MV-4-11 (cell line): ENCODE data around the gene IL5.

Experiments
- DNase-seq: peaks from one replicate; lab custom pipeline; 2025; lab: John Stamatoyannopoulos, UW

The IL5 gene

DNA sequence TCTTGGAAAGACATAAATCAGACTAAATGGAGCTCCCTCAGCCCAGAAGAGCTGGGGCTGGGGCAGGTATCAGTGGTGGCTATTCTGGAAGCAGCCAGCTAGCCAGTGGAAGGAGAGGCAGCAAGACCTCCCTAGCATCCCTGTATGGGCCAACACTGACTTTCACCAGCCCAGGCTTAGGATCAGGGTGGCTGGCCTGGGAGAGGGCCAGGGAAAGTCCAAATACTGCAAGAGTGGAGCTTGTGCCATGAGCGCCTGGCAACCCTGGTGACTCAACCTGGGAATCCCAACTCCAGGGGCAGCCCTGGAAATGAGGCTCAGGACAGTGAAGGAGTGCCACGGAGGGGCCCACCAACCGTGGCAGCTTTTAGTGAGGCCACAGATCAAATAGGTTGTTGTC is 45.2 kb downstream of the IL5 start:
- no peak for DNase-seq

DNA sequence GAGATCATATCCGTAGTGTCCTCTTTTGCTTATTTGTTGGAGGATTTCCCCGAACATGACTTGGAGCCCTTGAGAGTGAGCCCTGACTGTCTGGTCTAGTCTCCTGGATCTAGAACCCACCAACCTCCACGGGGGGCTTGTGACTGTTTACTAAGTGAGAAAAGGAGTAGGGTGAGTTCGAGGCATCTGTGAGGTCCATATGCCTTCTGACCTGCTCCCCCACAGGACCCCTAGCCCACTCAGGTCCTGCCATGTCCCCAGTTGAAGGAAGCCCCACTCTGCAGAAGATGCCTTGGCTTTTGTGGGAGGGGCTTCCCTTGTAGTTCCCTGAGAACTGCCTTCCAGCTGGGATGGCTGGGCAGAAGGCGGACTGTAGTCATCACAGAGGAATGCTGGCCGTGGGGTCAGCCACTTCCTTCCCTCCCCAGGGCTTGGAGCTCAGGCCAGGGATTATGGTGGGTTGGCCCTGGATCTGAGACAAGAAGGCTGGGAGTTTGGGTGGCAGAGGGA is 45.8 kb downstream of the IL5 start:
- no peak for DNase-seq

DNA sequence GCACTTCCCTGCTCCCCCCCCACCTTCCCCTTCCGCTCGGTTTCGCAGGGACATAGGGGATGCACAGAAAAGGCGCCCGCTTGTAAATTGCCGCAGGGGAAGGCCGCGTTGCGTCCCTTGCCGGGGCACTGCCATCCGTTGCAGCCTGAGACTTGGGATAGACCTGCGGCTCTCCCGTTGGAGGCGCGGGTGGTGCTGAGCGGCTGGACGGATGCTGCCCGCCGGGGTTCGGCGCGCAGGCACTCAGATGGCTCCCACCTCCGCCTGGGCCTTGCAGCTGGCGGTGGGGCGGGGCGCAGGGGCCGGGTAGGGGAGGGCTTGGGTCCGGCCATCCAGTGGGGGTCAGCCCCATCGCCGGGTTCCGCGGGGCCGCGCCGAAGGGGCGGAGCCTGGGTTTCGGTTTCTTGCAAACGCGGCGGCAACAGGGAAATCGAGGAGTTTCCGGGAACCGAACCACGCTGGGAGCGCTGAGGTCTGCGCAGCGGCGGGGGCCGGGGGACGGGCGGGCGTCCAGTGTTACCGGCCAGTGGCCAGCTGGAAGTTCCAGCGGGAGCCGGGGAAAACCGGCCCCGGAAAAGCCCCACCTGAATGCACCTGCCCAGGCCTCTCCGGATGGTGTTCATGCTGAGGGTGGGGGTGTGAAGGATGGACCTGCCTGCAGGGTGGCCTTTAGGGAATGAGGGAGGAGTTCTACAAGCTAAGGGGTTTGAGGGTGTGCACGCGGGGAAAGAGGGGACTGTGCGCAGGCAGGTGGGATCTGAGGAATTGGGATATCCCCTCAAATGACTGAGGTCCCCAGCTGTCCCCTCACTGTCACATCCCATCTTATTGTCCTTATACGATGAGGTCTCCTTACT is 46.5 kb downstream of the IL5 start:
- DNase-seq, result peak; percentile 73

DNA sequence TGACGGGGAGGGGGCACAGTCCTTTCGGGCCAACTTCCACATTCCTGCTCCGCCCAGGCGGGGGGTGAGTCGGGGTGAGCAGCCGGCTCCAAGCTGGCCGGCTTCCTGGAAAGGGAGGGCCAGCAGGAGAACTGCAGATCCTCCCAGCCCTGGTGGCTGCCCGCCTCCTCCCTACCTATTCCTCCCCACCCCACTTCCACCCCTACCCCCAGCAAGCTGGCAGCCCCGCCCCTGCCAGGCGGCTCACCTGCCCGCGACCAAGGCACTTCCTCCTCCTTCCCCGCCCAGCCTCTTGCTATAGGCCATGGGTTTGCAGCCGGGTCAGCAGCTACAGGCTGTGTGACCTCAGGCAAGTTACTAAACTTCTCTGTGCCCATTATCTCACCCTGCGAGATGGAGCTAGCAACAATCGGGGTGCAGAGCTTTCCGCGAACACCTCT is 47.1 kb downstream of the IL5 start:
- DNase-seq, result peak; percentile 82

DNA sequence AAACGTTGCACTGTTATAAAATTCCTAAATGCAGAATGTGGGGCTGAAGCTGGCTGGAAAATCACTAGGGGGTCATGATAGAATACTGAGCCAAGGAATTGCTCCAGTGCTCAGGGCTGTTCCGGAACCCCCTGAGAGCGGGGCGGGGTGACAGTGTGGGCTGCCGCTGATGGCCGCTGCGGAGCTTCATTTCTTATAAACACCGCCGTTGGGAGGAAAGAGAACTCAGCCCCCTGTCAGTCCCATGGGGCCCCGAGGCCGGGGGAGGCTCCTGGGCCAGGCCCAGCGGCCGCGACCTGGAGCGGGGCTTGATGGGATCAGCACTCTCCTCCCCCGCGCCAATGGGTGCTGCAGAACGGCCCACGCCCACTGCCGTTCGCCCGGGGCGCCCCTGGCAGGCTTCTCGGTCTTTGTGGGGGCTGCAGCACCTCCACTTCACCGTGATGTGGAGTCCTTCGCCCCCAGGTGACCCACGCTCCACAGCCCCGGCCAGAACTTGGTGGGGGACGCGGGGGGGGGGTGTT is 47.6 kb downstream of the IL5 start:
- peak; percentile 80 for DNase-seq

DNA sequence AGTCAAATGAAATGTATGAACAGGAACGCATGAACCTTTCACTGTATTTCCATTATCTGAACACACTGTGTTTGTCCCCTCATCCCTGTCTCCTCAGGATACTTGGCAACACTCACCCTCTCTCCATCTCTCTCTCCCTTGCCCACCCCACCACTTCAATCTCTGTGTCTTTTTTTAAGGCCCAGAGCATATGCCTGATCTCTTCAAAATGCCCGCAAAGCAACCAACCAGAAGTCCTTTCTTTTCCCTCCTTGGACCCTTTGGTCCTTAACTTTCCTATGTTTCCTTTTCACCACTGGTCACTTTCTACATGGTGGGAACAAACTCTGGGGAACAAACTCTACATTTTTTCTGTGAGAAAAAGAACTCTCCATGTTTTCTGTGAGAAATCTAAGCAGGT is 49.5 kb downstream of the IL5 start:
- no peak for DNase-seq

DNA sequence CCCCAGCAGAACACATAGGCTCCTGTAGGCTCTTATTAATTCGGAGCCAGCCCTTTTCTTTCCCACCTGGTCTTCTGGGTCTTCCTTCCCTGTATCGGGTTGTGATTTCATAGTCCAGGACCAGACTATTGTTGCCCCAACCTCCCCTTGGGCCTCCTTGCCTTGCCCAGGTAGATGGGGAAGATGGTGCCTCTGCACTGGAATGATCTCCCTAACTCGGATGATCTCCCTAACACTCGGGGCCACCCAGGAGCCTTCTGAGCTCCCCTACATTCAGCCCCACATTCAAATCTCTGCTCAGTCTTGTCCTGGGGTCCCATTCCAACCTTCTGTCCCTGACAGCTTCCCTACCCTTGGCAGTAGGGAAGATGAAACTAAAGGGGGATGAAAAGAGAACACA is 50.1 kb downstream of the IL5 start:
- no peak for DNase-seq

DNA sequence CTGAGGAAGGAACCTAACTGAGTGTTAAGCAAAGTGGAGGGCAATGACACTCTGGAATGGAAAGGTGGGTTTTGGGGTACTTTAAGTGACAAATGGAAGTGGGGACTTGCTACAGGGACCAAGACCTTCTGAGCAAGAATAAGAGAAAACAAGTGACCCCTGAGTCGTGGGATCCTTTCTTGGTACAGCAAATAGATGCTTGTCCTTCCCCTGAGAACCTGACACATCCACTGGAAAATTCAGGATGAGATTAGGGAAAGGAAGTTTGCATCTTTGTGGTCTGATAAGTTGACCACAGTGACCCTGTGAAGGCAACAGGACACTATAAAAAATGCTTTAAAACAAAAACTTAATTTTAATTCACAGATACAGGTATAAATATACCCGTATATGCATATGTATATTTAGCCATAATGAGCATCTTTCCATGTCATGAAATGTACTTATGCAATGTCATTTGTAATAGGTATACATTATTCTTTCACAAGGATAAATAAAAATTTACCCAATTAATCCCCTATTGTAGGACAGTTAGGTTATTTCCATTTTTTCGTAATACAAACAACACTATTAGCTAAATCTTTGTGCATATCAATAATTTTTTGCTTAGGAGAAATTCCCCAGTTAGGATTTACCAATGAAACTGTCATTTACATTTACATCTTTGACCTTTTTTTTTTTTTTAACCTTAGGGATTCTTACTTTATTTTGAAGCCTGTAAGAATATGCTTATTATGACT is 50.8 kb downstream of the IL5 start:
- no peak for DNase-seq
